Activated T-helper 1 cell treated with anti-CD3 and anti-CD28 coated beads, Interleukin-12 subunit alpha, Interleukin-12 subunit beta, Interleukin-2, Interleukin-4 antibody, amounts not matched to agents 30 ng/mL and 10 ng/mL and 1 ng/mL, durations not matched to agents 14 hours and 24 hours and 36 hours (primary cell): ENCODE data around the gene SLC43A1. TPM values are rescaled to one million over a fixed set of nuclear protein-coding genes. Genes with fewer than 3 reads are reported as not detected.

Experiments used
- DNase-seq: peaks from one replicate; pipeline ENCODE4 v3.0.0; 2021; ENCODE audit warnings: low spot score
- H3K27ac Mint-ChIP-seq: one replicate; pipeline ENCODE4 v1.8.0; 2021; ENCODE audit warnings: mild to moderate bottlenecking, mixed read lengths
- H3K27me3 Mint-ChIP-seq: one replicate; pipeline ENCODE4 v1.8.0; 2022; ENCODE audit warnings: mild to moderate bottlenecking, moderate library complexity, mixed read lengths; ENCODE audit not compliant: insufficient read depth
- H3K36me3 Mint-ChIP-seq: one replicate; pipeline ENCODE4 v1.8.0; 2021; ENCODE audit warnings: low read depth, mixed read lengths
- H3K4me1 Mint-ChIP-seq: one replicate; pipeline ENCODE4 v1.8.0; 2021; ENCODE audit warnings: low read depth, mixed read lengths
- H3K4me3 Mint-ChIP-seq: one replicate; pipeline ENCODE4 v1.8.0; 2021; ENCODE audit warnings: mild to moderate bottlenecking, moderate library complexity, mixed read lengths
- H3K9me3 Mint-ChIP-seq: one replicate; pipeline ENCODE4 v1.8.0; 2021; ENCODE audit warnings: mixed read lengths
- intact Hi-C: fragments of 100-400 bp; cut with micrococcal nuclease; formaldehyde crosslinking; loops from one replicate; pipeline ENCODE4 v1.15.1; 2024
- total RNA-seq: library from RNA; stranded (reverse); gene quantifications from 2 replicates; pipeline ENCODE4 v1.2.3, GENCODE V29; 2022

SLC43A1 gene
- total RNA-seq, 1 donor from 2014 or later = 30.3 TPM

GRCh38 chr11:57487920-57488659 is 27.4 kb downstream of the SLC43A1 start:
- DNase-seq = no peak
- Mint-ChIP-seq H3K4me1 (peaks cover 6% of the 10 kb centered on the region), H3K27ac (no peak overlapping the region), H3K4me3 (no peak overlapping the region), H3K9me3 (no peaks in the 10 kb centered on the region), H3K36me3 (peaks cover 11% of the 10 kb centered on the region), H3K27me3 (peaks cover 3% of the 10 kb centered on the region)
- intact Hi-C loops = no loop called here

- peaks cover 11% of the 10 kb centered on the region for H3K36me3 Mint-ChIP-seq
- H3K9me3 Mint-ChIP-seq = no peaks in the 10 kb centered on the region
- no peak for DNase-seq
- peaks cover 6% of the 10 kb centered on the region for H3K27me3 Mint-ChIP-seq
- no peak overlapping the region for H3K4me3 Mint-ChIP-seq
- H3K4me1 Mint-ChIP-seq = peaks cover 6% of the 10 kb centered on the region
- no peak overlapping the region for H3K27ac Mint-ChIP-seq
- intact Hi-C loops = no loop called here
Observed at GRCh38 chr11:57487021-57487778, 28.3 kb downstream of the SLC43A1 start.

- Mint-ChIP-seq H3K9me3 (no peaks in the 10 kb centered on the region), H3K4me1 (peaks cover 7% of the 10 kb centered on the region), H3K36me3 (peaks cover 11% of the 10 kb centered on the region), H3K27me3 (peaks cover 17% of the 10 kb centered on the region), H3K4me3 (no peak overlapping the region), H3K27ac (no peak overlapping the region)
- DNase-seq = no peak
- intact Hi-C loops = no loop called here
Observed at GRCh38 chr11:57485217-57485990, 30.1 kb downstream of the SLC43A1 start.

GRCh38 chr11:57484141-57484710 is 31.3 kb downstream of the SLC43A1 start:
- intact Hi-C loops = loop anchor here (5.0 kb wide), 1 partner anchor 83 kb away; the partner anchor contains the start of gene UBE2L6
- H3K9me3 Mint-ChIP-seq = no peaks in the 10 kb centered on the region
- no peak overlapping the region for H3K27ac Mint-ChIP-seq

DNA sequence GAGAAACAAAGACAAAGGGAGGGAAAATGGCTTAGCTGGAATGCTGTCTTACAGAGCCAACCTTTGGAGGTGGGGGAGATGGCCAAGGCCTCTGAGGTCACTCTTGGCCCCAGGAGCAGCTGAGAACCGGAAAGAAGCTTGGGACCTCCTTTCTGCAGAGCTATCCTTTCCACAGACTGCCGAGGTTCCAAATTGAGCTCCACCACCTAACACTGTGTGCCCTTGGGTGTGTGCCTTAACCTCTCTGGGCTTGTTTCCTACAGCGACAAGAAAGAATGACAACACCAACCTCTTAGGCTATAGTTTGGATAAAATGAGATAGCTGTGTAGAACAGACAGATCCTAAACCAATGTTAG is 32.0 kb downstream of the SLC43A1 start:
- no peak overlapping the region for H3K4me3 Mint-ChIP-seq
- intact Hi-C loops = loop anchor here (1.0 to 5.0 kb wide), 3 partner anchors 10 to 84 kb away; partner anchors contain the start of gene UBE2L6

More at GRCh38 chr11:57484141-57484710, 31.3 kb downstream of the SLC43A1 start:
- no peak overlapping the region for H3K4me3 Mint-ChIP-seq
- DNase-seq = no peak
- H3K36me3 Mint-ChIP-seq = peaks cover 11% of the 10 kb centered on the region
- H3K4me1 Mint-ChIP-seq = peaks cover 11% of the 10 kb centered on the region
- peaks cover 24% of the 10 kb centered on the region for H3K27me3 Mint-ChIP-seq

GRCh38 chr11:57482782-57483561 is 32.5 kb downstream of the SLC43A1 start:
- peak; percentile 30 for DNase-seq
- no peak overlapping the region for H3K27ac Mint-ChIP-seq
- intact Hi-C loops = loop anchor here (1.0 to 5.0 kb wide), 3 partner anchors 10 to 84 kb away; partner anchors contain the start of gene UBE2L6
- H3K4me1 Mint-ChIP-seq = peaks cover 11% of the 10 kb centered on the region
- no peaks in the 10 kb centered on the region for H3K9me3 Mint-ChIP-seq
- H3K27me3 Mint-ChIP-seq = peaks cover 30% of the 10 kb centered on the region
- no peak overlapping the region for H3K4me3 Mint-ChIP-seq
- H3K36me3 Mint-ChIP-seq = peaks cover 9% of the 10 kb centered on the region

More for the DNA sequence above, 32.0 kb downstream of the SLC43A1 start:
- Mint-ChIP-seq H3K4me1 (peaks cover 11% of the 10 kb centered on the region), H3K36me3 (peaks cover 11% of the 10 kb centered on the region), H3K27me3 (peaks cover 27% of the 10 kb centered on the region), H3K9me3 (no peaks in the 10 kb centered on the region), H3K27ac (no peak overlapping the region)
- no peak for DNase-seq

DNA sequence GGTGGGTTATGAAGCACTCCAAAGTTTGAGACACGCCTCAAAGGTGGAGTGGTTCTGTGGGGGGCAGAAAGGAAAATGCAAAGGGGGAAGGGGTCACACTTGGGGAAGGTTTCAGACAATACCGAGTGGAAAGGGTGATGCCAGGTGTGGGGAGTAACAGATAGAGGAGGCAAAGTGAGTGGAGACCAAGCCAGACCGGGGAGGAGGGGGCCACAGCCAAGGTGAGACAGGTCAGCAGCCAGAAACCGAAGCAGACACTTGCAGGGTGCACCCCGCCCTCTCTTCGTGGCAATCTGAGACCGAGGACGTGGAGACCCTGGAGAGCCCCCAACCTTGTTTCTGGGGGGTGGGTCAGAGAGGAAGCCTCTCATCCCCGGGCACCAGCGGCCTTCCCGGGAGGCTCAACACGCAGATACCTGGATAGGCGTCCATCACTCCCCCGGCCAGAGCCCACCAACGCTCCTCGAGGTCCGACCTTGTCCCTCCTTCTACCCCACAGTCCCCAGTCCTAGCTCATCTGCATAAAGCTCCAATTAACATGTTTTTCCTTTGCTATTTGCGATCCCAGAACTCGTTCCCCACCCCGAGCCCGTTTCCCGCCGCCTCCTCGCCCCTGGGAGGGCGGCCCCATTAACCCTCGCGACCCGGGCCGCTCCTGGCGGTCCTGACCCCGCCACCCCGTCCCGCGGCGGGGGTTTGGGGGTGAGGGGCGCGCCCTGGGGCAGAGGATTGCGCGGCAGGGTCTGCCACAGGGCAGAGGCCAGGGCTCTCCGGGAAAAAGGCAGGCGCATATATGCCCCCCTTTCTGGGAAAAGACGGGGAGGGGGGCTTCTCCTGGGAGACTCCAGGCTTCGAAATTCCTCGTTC is 33.4 kb downstream of the SLC43A1 start:
- Mint-ChIP-seq H3K27me3 (peaks cover 39% of the 10 kb centered on the region), H3K36me3 (peaks cover 7% of the 10 kb centered on the region), H3K4me1 (peaks cover 11% of the 10 kb centered on the region), H3K27ac (no peak overlapping the region), H3K4me3 (peak overlapping the region; percentile 11), H3K9me3 (no peaks in the 10 kb centered on the region)
- no peak for DNase-seq
- intact Hi-C loops = loop anchor here (2.0 to 5.0 kb wide), 2 partner anchors 57 to 85 kb away; partner anchors contain the start of gene UBE2L6

DNA sequence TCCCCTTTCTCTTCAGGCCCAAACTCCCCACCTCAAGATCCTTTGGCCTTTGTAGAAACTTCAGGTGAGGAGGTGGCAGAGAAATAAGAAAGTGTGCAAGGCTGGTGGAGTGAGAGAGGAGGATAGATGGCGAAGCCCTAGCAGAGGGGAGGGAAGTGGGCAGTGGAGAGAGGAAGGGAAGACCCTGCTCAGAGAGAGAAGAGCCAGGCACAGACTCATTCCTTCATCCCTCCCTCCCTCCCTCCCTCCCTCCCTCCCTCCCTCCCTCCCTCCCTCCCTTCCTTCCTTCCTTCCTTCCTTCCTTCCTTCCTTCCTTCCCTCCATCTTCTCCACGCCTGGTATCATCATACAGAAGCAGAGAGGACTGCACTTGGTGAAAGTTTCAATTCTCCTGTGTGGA is 34.2 kb downstream of the SLC43A1 start:
- Mint-ChIP-seq H3K4me1 (peaks cover 11% of the 10 kb centered on the region), H3K27me3 (peaks cover 43% of the 10 kb centered on the region), H3K4me3 (peak overlapping the region; percentile 11), H3K27ac (no peak overlapping the region), H3K36me3 (peaks cover 7% of the 10 kb centered on the region), H3K9me3 (no peaks in the 10 kb centered on the region)
- intact Hi-C loops = loop anchor here (5.0 kb wide), 1 partner anchor 86 kb away; the partner anchor contains the start of gene UBE2L6
- DNase-seq = no peak

GRCh38 chr11:57480409-57481137 is 34.9 kb downstream of the SLC43A1 start:
- Mint-ChIP-seq H3K36me3 (peaks cover 5% of the 10 kb centered on the region), H3K4me3 (no peak overlapping the region), H3K27ac (no peak overlapping the region), H3K4me1 (peaks cover 12% of the 10 kb centered on the region), H3K9me3 (no peaks in the 10 kb centered on the region), H3K27me3 (peaks cover 49% of the 10 kb centered on the region)
- peak; percentile 62 for DNase-seq
- intact Hi-C loops = loop anchor here (1.0 to 5.0 kb wide), 3 partner anchors 23 to 135 kb away; partner anchors contain the start of gene UBE2L6

DNA sequence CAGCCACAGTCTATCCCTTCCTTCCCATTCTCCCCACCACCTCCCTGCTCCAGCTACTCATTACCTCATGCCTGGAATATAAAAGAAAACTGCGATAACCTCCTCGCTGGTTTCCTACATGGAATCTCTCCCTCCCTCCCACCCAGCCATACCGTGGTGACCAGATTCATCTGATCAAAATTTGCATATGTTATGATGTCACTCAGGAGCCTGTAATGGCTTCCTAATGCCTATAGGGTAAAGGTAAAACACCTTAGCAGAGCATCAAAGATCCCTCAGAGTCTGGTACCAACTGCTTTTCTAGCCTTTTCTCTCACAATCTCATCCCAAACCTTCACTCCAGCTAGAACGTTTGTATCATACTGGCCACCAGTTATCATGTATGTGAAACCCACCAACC is 35.6 kb downstream of the SLC43A1 start:
- Mint-ChIP-seq H3K36me3 (peaks cover under 1% of the 10 kb centered on the region), H3K27me3 (peaks cover 56% of the 10 kb centered on the region), H3K4me3 (no peak overlapping the region), H3K4me1 (peaks cover 17% of the 10 kb centered on the region), H3K27ac (no peak overlapping the region), H3K9me3 (no peaks in the 10 kb centered on the region)
- no peak for DNase-seq
- intact Hi-C loops = loop anchor here (1.0 to 5.0 kb wide), 3 partner anchors 23 to 135 kb away; partner anchors contain the start of gene UBE2L6
